AG08395 (cell line): Measurements from ENCODE around the gene INPP5E.

Experiments used
- DNase-seq: peaks from one replicate; pipeline ENCODE4 v3.0.0; 2012; ENCODE audit warnings: mixed read lengths, low spot score

INPP5E gene

DNA sequence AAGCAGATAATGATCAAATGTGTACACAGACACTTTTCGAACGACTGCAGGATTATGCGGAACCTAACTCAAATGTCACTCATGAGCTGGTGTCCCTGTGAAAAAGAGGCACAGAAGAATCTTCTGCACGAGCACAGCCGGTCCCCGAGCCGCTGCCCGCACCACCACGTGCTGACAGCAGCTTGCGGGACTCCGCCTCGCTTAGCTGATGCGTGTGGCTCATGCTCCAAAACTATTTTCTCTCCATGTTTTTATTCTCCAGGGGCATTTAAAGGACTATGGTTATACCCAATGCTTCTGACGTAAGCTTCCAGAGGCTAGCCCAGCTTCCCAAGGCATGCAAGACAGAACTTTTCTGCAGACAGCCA is 33.7 kb upstream of the INPP5E start:
- DNase-seq: no peak

DNA sequence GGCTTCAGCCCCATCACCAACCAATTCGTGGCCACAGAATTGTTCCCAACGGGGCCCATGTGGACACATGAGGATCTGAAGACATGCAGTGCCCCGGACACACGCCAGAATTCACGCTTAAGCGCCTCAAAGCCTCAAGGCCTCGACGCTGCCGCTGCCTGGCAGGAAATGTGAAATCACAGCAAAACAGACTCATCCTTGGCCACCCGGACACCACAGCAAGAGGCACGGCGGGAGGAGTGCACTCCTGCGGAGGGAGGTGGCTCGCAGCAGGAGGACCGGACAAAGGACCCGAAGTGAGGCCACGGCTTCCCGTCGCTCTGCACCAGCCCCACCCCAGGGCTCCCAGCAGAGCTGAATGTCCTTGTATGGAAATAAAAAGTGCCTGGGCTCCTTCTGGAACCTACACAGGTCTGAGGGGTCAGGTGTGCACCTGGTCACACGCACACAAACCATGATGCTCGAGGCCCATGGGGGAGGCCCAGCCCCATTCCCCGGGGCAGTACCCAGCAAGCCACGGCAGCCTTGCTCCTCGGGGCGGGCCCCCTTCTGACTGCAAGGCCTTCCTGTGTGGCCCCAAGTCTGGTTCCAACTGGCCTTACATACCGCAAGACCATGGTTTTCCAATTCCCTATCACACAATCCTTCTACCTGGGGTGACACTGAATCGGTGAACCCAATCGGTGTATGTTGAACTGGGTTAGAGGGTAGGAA is 33.2 kb upstream of the INPP5E start:
- DNase-seq: no peak

DNA sequence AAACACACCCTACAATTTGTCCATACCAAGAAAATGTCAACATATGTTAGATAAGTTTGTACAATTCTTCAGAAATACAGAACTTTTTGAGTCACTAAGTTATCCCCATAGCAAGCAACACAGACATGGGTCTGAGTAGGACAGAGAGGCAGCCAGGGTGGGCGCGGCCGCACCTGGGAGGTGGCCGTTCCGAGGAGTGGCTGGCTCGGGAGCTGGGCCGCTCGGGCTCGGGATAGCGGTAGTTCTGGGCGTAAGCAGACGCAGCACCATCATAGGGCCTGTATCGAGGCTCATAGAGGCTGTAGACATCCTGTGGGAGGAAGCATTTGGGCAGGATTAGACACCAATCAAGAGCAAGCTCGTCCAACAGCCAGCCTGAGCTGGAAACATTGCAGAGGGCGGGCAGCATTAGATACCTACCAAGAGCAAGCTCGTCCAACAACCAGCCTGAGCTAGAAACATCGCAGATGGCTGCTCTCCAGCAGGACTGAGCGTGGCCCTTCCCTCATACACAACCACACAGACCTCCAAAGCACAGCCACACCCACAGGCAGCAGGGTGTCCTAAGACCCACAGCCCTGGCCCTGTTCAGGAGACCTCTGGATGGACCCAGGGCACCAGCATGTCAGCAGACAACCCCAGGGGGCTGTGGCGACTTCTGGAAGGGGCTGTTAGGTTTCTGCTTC is 32.3 kb upstream of the INPP5E start:
- DNase-seq: no peak

DNA sequence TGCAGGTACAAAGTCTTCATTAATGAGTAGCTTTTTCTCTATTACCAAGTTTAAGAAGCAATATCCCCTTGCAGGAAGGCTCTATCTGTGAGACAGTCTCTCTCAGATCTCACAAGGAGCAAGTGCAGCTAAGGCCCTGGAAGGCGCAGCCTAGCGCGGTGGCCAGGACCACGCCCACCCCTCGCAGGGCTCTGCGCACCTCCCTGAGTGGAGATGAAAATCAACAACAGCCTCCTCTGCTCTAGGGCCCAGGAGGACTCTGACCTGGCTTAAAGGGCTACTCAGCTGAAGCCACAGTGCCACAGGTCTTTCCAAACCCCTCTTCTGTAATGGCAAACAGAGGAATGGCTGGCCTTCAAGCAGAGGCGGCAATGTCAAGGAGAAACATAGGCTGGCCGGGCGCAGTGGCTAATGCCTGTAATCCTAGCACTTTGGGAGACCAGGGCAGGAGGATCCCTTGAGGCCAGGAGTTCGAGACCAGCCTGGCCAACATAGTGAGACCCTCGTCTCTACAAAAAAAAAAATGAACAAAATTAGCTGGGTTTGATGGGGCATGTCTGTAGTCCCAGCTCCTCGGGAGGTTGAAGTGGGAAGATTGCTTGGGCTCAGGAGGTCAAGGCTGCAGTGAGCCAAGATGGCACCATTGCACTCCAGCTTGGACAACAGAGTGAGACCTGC is 31.3 kb upstream of the INPP5E start:
- no peak for DNase-seq

DNA sequence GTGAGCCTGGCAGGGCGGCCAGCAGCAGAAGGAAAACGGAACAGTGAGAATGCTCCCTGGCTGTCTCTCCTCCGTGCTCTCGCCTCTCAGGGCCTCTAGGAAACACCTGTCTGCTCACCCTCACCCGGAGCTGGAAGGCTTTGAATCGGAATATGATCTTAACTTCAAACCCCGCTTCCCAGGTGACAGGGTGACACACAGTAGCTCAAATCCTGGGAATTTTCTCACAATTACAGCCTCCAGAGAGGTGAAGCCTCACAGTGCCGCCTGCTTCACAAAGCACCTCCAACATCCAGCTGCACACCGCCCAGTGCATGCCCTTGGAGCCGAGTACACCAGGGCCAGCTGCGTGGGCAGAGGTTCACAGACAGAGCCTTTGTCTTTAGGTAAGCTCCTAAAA is 30.7 kb upstream of the INPP5E start:
- DNase-seq: no peak

DNA sequence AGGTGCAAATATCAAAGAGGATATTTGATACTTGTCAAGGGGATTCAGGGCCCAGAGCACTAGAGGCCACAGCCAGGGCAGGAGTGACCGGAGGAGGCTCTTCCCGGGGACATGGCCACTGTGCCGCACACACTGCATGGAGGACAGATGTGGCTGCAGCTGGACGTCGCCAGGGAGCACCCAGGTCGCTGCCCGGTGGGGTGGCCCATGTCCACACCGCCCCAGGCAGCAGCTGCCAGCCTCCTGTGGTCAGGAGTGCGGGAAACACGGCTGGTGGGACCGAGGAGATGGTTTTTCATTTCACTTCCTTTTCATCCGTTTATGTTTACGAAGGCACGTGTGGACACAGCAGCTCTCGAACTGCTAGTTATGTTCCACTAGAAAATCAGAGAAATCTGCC is 28.1 kb upstream of the INPP5E start:
- no peak for DNase-seq

DNA sequence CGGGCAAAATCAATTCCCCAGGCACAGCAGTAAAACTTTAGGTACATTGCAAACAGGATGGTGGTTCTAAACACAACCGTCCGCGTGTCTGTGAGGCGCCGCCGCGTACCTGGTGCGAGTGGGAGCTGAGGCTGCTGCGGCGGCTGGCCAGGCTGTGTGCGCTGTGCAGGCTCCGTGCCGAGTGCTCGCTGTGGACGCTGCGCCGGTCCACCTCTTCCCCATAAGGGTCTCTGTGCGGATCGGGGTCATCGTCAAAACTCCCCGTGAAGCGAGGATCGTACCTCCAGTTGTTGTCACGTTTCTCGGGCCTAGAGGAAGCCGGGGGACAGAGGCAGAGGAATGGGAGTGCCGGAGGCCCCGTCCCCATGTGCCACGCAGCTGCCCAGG is 26.5 kb upstream of the INPP5E start:
- DNase-seq: no peak

DNA sequence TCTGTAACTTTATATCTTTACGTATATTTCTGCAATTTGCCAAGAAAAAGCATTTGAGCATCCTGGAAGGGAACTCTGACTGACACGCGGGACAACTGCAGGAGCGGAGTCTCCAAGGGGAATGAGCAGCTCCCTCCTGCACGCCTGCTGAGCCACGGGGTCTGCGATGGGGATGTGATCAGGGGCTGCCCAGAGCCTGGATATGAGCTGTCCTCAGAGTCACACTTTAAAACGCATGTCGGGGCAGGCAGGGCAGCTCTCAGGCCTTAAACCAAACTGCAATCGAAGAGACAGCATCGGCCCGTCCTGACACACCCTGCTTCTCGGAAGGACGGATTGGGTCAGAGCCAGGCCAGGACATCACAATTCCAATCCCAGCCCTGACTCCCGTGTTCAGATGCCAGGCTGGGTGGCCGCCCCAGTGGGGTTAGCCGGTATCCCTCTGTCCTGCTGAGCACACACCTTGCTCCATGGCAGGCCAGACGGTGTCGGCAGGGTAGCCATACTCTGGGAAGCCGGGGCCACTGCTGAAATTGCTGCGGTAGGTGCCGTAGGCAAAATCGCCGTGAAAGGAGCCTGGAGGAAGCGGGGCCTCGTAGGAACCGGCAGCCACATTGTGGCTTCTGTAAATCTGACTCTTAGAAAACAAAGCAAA is 26.0 kb upstream of the INPP5E start:
- DNase-seq: no peak

DNA sequence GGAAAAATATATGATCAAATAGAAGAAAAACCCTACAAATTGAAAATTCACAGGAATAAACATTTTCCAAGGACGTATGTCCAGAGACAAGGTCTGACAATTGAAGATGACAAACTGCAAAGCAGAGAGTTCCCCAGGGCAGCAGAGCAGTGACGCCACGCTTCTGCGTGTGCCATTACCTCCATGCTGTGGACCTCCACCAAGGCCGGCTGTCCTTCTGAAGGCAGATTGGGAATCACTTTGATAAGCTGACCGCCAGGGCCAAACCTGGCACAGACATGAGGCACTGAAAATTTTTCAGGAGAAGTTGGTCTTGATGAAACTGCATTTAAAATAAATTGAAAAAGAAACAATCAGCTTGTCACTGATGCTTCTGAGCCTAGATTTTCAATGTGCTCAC is 24.6 kb upstream of the INPP5E start:
- DNase-seq: no peak

DNA sequence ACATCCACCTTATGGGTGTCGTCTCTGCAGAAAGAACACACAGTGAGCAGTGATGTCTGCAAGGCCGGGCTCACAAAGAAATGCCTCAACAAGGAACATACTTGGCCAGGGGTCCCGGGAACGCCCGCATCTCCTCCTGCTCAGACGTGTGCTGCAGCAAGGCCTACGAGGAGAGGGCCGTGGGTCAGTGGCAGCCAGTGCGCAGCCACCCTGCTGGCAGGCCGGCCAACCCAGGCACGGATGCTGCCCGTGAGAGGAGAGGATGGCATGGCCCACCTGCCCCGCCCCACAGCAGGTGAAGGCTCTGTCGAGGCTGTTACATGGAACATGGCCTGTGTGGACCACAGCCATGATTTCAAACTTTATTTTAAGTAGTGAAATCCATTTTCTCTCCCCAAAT is 23.9 kb upstream of the INPP5E start:
- DNase-seq: no peak

DNA sequence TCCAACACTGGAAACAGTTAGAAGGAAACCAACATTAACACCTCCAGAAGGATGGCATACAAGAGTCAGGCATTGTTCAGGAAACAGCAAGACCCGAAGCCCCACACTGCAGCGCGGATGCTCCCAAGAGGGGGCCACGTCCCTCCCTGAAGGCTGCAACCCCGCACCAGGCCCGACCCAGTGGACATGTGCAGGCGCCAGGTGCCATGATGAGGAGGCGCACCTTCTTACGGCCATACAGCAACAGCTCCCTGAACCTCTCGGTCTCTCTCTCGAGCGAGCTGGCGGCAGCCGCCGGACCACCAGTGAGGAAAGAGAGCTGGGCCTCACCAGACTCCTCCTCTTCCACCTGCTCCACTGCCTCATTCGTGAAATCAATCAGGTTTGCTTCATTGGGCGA is 23.0 kb upstream of the INPP5E start:
- DNase-seq: no peak

DNA sequence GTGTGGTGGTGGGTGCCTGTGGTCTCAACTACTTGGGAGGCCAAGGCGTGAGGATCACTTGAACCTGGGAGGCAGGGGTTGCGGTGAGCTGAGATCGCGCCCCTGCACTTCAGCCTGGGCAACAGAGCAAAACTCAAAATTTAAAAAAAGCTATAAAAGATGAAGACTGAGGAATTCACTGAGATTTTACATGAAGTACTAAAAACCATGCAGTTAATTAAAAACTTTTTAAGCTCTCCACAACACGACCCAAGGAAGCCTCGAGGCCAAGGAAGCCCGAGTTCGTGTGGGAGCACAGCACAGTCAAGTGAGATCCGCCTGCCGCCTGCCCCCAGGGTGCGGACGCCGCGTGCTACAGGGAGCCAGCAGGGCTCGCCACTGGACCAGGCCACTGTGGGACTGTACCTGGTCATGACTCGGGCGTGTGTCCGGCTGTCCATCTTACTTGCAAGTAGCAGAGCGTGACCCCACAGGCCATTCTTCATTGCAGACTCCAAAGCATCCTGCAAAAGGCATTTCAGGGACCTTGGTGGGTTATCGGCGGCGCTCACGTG is 21.2 kb upstream of the INPP5E start:
- no peak for DNase-seq

DNA sequence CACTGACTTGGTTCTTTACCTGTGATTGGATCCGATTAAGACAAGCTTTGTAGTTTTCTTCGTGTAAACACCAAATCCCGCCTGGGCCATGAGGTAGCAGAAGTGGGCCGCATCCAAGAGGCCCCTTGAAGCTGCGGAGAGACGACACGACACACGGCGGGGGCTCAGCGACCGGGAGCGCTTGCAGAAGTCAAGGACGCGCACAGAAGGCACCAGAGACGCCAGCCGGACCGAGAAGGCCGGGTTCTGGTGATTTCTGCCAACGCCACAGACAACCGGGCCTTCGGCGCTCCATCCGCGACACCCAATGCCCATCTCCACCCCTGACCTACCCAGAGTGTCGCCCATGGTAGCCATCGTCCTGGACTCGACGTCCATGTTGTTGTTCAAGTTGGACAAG is 19.8 kb upstream of the INPP5E start:
- DNase-seq: no peak

DNA sequence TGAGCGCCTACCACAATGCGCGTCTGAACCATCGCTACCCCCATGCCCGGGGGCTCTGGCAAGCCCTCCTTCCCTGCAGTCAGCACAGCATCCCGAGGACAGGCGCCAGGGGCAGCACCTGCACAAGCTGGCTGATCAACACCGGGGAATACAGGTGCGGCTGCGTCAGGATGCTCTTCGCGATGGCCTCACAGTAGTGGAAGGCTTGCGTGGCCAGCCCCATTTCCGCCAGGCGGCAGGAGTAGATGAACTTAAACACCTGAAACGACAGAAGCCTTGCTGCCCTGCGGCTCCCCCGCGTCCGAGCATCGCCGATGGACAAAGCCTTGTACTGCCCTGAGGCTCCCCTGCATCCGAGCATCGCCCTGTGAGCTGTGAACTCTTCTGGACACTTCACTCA is 17.7 kb upstream of the INPP5E start:
- no peak for DNase-seq

DNA sequence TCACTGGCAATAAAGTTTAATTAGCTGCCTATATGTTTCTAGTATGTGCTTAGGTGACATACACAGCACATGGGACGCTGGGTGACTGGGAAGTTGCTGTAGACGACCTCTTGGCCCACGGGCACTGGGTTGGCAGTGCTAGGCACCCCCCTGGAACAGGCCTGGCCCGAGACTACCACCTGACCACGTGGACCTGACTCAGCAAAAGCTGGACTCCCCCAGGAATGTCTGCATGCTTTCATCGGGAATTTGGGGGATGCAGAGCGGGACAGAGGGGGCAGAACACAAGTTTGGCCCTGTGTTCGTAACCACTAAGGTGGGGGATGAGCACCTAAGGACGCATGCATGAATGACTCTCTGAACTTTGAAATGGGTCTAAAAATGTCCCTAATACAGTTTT is 16.6 kb upstream of the INPP5E start:
- DNase-seq: no peak

DNA sequence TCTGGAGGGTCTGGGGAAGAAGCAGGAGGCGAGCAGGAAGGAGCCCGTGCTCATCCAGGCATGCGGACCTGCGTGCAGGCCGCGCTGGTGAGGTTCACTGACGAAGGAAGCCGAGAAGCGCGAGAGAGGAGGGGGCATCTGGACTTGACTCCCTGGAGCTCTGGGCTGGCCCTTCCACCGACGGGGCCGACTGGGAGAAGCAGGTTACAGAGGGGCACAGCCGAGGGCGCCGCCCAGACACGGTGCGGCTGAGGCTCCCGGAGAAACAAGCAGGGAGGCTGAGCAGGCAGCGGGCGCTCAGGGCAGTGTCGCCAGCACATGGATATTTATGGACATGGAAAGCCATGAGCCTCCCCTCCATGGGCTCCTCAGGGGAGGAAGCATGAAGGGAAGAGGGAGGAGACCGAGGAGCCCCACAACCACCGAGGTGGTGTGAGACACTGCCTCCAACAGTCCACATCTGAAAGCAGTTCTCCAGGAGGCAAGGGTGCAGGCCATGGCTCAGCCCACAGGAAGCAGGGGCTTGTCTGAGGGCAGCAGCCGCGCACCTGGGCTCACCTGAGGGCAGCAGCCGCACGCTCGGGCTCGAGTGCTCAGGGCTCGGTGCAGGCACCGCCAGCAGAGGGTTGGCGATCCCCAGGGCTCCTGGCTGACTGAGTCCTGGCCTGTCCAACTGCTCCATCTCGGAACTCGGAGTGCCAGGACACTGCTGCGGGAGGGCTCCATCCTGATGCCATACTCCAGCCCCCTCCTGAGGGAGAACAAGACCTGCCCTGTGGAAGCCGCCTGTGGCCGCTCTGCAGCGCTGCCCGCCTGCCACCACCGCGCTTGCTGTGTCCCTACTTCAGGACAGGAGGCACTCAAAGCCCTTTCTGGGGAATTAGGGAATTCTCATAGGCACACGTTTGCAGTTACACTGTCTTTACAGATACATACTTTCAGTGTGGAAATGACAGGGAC is 15.7 kb upstream of the INPP5E start:
- no peak for DNase-seq

DNA sequence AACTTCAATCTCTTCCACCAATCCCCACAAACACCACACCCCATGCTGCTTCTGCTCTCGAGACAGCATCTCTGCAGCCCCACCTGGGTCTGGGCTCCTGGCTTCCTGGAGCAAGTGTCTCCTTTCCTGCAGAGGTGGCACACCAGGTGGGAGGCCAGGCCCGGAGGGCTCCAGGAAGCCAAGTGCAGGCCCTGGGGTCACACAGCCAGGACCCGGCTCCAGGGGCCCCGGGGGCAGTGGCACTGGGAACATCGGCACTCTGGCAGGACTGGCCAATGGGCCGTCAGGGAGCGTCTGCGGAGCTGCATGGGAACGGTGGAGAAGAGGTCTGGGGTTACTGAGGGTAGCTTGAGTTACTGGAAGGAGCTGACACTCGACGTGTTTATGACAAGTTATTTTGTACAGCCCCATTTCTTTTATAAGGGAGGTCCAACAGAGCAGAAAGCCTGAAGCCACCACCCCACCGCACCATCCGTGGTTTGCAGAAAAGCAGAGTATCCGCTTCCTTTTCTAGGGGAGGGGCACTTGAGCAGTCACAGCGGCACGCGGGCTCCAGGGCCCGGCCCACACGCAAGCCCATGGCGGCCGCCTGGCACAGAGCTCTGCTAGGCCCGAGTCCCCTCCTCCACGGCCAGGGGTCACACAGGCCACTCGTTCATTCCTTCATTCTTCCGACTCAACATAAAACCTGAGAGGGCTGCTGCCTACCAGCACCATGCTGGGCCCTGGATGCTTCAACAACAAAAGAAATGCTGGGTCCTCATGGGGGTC is 14.6 kb upstream of the INPP5E start:
- DNase-seq: no peak

DNA sequence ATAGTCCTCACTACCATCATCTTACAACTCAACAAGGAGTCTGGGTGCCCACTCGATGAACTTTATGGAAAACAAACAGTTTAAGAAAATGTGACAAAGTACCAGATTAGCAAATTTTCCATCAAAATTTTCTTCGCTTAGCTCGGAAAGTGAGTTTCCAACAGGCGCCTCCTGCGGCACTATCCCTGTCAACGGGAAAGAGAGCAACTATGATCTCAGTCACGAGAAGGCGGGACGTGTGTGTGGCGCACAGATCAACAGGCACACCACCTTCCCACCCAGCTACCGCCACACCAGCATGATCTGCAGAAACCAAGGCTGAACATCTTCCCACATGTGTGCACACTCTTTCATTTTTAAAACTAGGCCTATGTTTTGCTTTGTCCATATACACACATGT is 13.7 kb upstream of the INPP5E start:
- no peak for DNase-seq

DNA sequence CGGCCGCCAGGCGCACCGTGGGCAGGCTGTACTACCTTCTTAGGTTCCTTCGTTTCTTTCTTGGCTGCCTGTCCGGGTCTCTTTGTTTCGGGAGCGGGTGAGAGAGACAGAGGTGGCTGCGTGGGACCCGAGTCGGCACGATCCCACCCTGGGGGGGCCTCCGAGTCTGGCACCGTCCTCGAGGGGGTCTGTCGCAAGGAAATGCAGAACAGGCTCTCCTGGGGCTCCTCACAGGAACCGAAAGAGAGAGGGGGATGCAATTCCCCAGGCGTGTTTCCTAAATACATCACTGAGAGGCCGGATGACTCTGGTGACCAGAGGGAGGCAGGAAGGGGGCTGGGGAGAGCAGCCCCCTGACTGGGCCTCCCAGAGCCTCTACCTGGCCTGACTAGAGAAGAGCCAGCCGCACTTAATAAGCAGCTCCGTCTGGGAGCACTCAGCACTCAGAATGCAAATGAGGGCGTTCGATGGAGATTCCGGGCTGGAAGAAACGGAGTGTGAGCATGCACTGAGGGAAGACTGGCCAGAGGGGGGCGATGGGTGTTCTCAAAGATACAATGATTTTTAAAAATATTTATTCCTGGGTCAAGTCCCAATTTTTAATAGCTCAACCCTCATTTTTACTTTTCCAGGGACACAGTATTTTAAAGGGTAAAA is 11.7 kb upstream of the INPP5E start:
- no peak for DNase-seq

DNA sequence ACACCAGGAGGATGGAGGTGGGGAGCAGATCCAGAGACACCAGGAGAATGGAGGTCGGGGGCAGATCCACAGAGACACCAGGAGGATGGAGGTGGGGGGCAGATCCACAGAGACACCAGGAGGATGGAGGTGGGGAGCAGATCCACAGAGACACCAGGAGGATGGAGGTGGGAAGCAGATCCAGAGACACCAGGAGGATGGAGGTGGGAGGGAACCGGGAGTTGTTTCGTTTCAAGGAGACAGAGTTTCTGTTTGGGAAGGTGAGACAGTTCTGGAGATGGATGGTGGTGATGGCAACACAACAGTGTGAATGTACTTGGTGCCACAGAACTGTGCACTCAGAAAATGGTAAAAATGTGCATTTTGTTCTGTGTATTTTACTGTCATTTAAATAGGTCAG is 9.0 kb upstream of the INPP5E start:
- DNase-seq: no peak
